ENCODE data around the gene TCF12.

Gene TCF12

GRCh38 chr15:57321973-57322601 is 403.6 kb downstream of the TCF12 start:
- Histone ChIP-seq H3K36me3 (no peaks in the 10 kb centered on the region), H3K4me1 (peaks cover 19% of the 10 kb centered on the region), H3K27me3 (no peaks in the 10 kb centered on the region), H3K9me3 (no peaks in the 10 kb centered on the region), H3K4me3 (ENCODE audit: low read depth, low read length) (no peak overlapping the region)
- DNase-seq, result no peak
- no peak for TF ChIP-seq CTCF (IDR thresholded peaks at IDR 0.05; ENCODE audit: low read depth, low read length)

- H3K4me1 ChIP-seq, result peaks cover 19% of the 10 kb centered on the region
- no peaks in the 10 kb centered on the region for H3K36me3 ChIP-seq
- no peak for TF ChIP-seq CTCF (IDR thresholded peaks at IDR 0.05; ENCODE audit: low read depth, low read length)
- H3K4me3 ChIP-seq (ENCODE audit: low read depth, low read length), result no peak overlapping the region
- no peaks in the 10 kb centered on the region for H3K27me3 ChIP-seq
- DNase-seq, result no peak
- H3K9me3 ChIP-seq, result no peaks in the 10 kb centered on the region
These were observed 404.3 kb downstream of the TCF12 start for GRCh38 chr15:57322602-57323250.

- Histone ChIP-seq H3K27me3 (no peaks in the 10 kb centered on the region), H3K4me1 (peaks cover 23% of the 10 kb centered on the region), H3K4me3 (ENCODE audit: low read depth, low read length) (no peak overlapping the region), H3K36me3 (no peaks in the 10 kb centered on the region), H3K9me3 (no peaks in the 10 kb centered on the region)
- TF ChIP-seq CTCF (IDR thresholded peaks at IDR 0.05; ENCODE audit: low read depth, low read length), result no peak
- DNase-seq, result no peak
These were observed 404.9 kb downstream of the TCF12 start for GRCh38 chr15:57323299-57323805.

DNA sequence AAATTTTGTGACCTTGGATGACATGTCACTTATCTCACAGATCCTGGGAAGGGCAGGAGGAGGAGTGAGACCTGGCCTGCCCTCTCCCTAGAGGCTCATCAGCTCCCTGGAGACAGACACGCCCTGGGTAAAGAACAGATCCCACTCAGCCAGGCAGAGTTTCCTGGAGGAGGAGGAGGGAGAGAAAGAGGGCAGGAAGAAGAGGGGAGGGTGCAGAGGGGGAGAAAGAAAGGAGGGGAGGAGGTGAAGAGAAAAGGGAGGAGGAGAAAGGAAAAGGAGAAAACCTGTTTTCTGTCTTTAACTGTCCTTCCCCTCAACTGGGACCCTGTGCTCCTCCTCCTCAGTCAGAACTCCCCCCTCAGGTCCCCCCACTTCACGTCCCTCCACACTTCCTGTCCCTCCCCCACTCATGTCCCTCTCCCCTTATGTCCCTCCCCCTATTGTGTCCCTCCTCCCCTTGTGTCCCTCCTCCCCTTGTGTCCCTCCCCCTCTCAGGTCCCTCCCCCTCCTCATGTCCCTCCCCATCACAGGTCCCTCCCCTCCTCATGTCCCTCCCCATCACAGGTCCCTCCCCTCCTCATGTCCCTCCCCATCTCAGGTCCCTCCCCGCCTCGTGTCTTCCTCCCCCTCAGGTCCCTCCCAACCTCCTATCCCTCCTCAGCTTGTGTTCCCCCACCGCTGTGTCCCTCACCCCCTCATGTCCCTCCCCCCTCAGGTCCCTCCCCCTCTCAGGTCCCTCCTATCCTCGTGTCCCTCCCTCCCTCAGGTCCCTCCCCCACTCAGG is 405.6 kb downstream of the TCF12 start:
- H3K4me3 ChIP-seq (ENCODE audit: low read depth, low read length), result no peak overlapping the region
- H3K9me3 ChIP-seq, result no peaks in the 10 kb centered on the region
- TF ChIP-seq CTCF (IDR thresholded peaks at IDR 0.05; ENCODE audit: low read depth, low read length), result no peak
- H3K4me1 ChIP-seq, result peaks cover 25% of the 10 kb centered on the region
- H3K27me3 ChIP-seq, result no peaks in the 10 kb centered on the region
- DNase-seq, result peak; percentile 74
- no peaks in the 10 kb centered on the region for H3K36me3 ChIP-seq

DNA sequence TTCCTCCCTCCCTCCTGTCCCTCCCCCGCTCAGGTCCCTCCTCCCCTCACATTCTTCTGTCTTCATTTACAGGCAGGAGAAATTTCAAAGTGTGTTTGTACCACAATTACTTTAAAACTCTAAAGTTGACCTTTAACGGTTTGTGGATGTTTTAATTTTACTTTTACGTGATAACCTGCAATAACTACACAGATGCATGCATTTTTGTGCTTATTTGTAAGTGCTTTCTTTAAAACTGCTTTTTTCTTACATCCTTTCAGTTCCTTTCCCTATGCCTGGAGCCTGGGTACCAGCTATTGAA is 406.1 kb downstream of the TCF12 start:
- Histone ChIP-seq H3K4me3 (ENCODE audit: low read depth, low read length) (no peak overlapping the region), H3K9me3 (no peaks in the 10 kb centered on the region), H3K36me3 (no peaks in the 10 kb centered on the region), H3K27me3 (no peaks in the 10 kb centered on the region), H3K4me1 (peaks cover 25% of the 10 kb centered on the region)
- DNase-seq, result no peak
- TF ChIP-seq CTCF (IDR thresholded peaks at IDR 0.05; ENCODE audit: low read depth, low read length), result no peak
